HEK293 (cell line): ENCODE results near the gene HGS.

Experiments
- BCL11B ChIP-seq: fragments of 450-650 bp; formaldehyde crosslinking; IDR thresholded peaks from 2 replicates; pipeline ENCODE4 v1.5.1; 2016; ENCODE audit warnings: low read depth, missing biosample characterization, missing genetic modification characterization
- GLIS1 ChIP-seq: fragments of 450-650 bp; formaldehyde crosslinking; IDR thresholded peaks from 2 replicates; pipeline ENCODE4 v1.5.1; 2016; ENCODE audit warnings: missing biosample characterization, missing genetic modification characterization
- IKZF3 ChIP-seq: fragments of 450-650 bp; IDR thresholded peaks from 2 replicates; pipeline ENCODE4 v1.5.0; 2018; ENCODE audit warnings: missing biosample characterization, mild to moderate bottlenecking, missing genetic modification characterization, moderate library complexity
- KLF10 ChIP-seq: fragments of 450-650 bp; IDR thresholded peaks from 2 replicates; pipeline ENCODE4 v1.5.1; 2018; ENCODE audit warnings: missing biosample characterization, mild to moderate bottlenecking, missing genetic modification characterization
- KLF8 ChIP-seq: fragments of 450-650 bp; formaldehyde crosslinking; IDR thresholded peaks from 2 replicates; pipeline ENCODE4 v1.5.1; 2016; ENCODE audit warnings: missing biosample characterization, missing genetic modification characterization
- OSR2 ChIP-seq: fragments of 450-650 bp; formaldehyde crosslinking; IDR thresholded peaks from 2 replicates; pipeline ENCODE4 v1.5.1; 2016; ENCODE audit warnings: missing biosample characterization, missing genetic modification characterization
- SCRT2 ChIP-seq: fragments of 450-650 bp; formaldehyde crosslinking; IDR thresholded peaks from 2 replicates; pipeline ENCODE4 v1.5.1; 2016; ENCODE audit warnings: missing biosample characterization, missing genetic modification characterization
- SP2 ChIP-seq: fragments of 450-650 bp; formaldehyde crosslinking; IDR thresholded peaks from 2 replicates; pipeline ENCODE4 v1.5.1; 2016; ENCODE audit warnings: missing biosample characterization, missing genetic modification characterization
- SP3 ChIP-seq: fragments of 450-650 bp; formaldehyde crosslinking; IDR thresholded peaks from 2 replicates; pipeline ENCODE4 v1.5.1; 2016; ENCODE audit warnings: missing biosample characterization, missing genetic modification characterization
- ZNF10 ChIP-seq: fragments of 450-650 bp; formaldehyde crosslinking; IDR thresholded peaks from 2 replicates; pipeline ENCODE4 v1.5.1; 2017; ENCODE audit warnings: missing biosample characterization, missing genetic modification characterization
- ZNF140 ChIP-seq: fragments of 450-650 bp; formaldehyde crosslinking; IDR thresholded peaks from 2 replicates; pipeline ENCODE4 v1.5.1; 2016; ENCODE audit warnings: missing biosample characterization, missing genetic modification characterization
- ZNF155 ChIP-seq: fragments of 450-650 bp; formaldehyde crosslinking; IDR thresholded peaks from 2 replicates; pipeline ENCODE4 v1.5.1; 2016; ENCODE audit warnings: missing biosample characterization, missing genetic modification characterization
- ZNF184 ChIP-seq: fragments of 450-650 bp; IDR thresholded peaks from 2 replicates; pipeline ENCODE4 v1.5.1; 2018; ENCODE audit warnings: missing biosample characterization, mild to moderate bottlenecking, missing genetic modification characterization
- ZNF366 ChIP-seq: fragments of 450-650 bp; formaldehyde crosslinking; conservative IDR thresholded peaks from 2 replicates; pipeline ENCODE4 v1.5.1; 2016; ENCODE audit warnings: missing biosample characterization, missing genetic modification characterization
- ZNF391 ChIP-seq: fragments of 450-650 bp; formaldehyde crosslinking; IDR thresholded peaks from 2 replicates; pipeline ENCODE4 v1.5.1; 2016; ENCODE audit warnings: low read depth, missing biosample characterization, missing genetic modification characterization, borderline replicate concordance
- ZNF555 ChIP-seq: fragments of 450-650 bp; formaldehyde crosslinking; conservative IDR thresholded peaks from 2 replicates; pipeline ENCODE4 v1.5.1; 2017; ENCODE audit warnings: missing biosample characterization, mild to moderate bottlenecking, missing genetic modification characterization, inconsistent platforms
- ZNF560 ChIP-seq: fragments of 450-650 bp; formaldehyde crosslinking; IDR thresholded peaks from 2 replicates; pipeline ENCODE4 v1.5.1; 2017; ENCODE audit warnings: missing biosample characterization, missing genetic modification characterization, borderline replicate concordance
- ZNF600 ChIP-seq: fragments of 450-650 bp; formaldehyde crosslinking; IDR thresholded peaks from 2 replicates; pipeline ENCODE4 v1.5.1; 2016; ENCODE audit warnings: missing biosample characterization, missing genetic modification characterization
- ZNF626 ChIP-seq: fragments of 450-650 bp; sonication (Bioruptor Pico); formaldehyde crosslinking; IDR thresholded peaks from 2 replicates; pipeline ENCODE4 v1.5.1; 2018; ENCODE audit warnings: missing biosample characterization, missing genetic modification characterization, inconsistent platforms
- ZNF677 ChIP-seq: fragments of 450-650 bp; IDR thresholded peaks from 2 replicates; pipeline ENCODE4 v1.5.0; 2018; ENCODE audit warnings: missing biosample characterization, mild to moderate bottlenecking, missing genetic modification characterization, moderate library complexity
- ZNF76 ChIP-seq: fragments of 450-650 bp; formaldehyde crosslinking; IDR thresholded peaks from 2 replicates; pipeline ENCODE4; 2016; ENCODE audit warnings: low read depth, missing biosample characterization, missing genetic modification characterization, borderline replicate concordance
- ZNF785 ChIP-seq: fragments of 450-650 bp; formaldehyde crosslinking; IDR thresholded peaks from 2 replicates; pipeline ENCODE4 v1.5.1; 2016; ENCODE audit warnings: missing biosample characterization, missing genetic modification characterization
- ZSCAN30 ChIP-seq: fragments of 450-650 bp; IDR thresholded peaks from 2 replicates; pipeline ENCODE4 v1.5.1; 2018; ENCODE audit warnings: missing biosample characterization, mild to moderate bottlenecking, missing genetic modification characterization, moderate library complexity
- ZXDB ChIP-seq: fragments of 450-650 bp; formaldehyde crosslinking; IDR thresholded peaks from 2 replicates; pipeline ENCODE4 v1.5.1; 2016; ENCODE audit warnings: missing biosample characterization, missing genetic modification characterization
- TF ChIP-seq, protein P1 (sequence below): fragments of 450-650 bp; formaldehyde crosslinking; IDR thresholded peaks from 2 replicates; pipeline ENCODE4 v1.5.1; 2017; ENCODE audit warnings: missing biosample characterization, missing genetic modification characterization
- TF ChIP-seq, protein P2 (sequence below): fragments of 450-650 bp; IDR thresholded peaks from 2 replicates; pipeline ENCODE4 v1.5.1; 2018; ENCODE audit warnings: missing biosample characterization, mild to moderate bottlenecking, missing genetic modification characterization
- TF ChIP-seq, protein P3 (sequence below): fragments of 450-650 bp; formaldehyde crosslinking; IDR thresholded peaks from 2 replicates; pipeline ENCODE4 v1.5.1; 2017; ENCODE audit warnings: missing biosample characterization, mild to moderate bottlenecking, missing genetic modification characterization, moderate library complexity
- TF ChIP-seq, protein P4 (sequence below): fragments of 450-650 bp; formaldehyde crosslinking; IDR thresholded peaks from 2 replicates; pipeline ENCODE4 v1.5.1; 2016; ENCODE audit warnings: missing biosample characterization, missing genetic modification characterization
- TF ChIP-seq, protein P5 (sequence below): fragments of 450-650 bp; formaldehyde crosslinking; IDR thresholded peaks from 2 replicates; pipeline ENCODE4 v1.5.1; 2016; ENCODE audit warnings: missing biosample characterization, missing genetic modification characterization
- TF ChIP-seq, protein P6 (sequence below): fragments of 450-650 bp; formaldehyde crosslinking; IDR thresholded peaks from 2 replicates; pipeline ENCODE4 v1.5.1; 2016; ENCODE audit warnings: missing biosample characterization, missing genetic modification characterization

HGS gene

DNA sequence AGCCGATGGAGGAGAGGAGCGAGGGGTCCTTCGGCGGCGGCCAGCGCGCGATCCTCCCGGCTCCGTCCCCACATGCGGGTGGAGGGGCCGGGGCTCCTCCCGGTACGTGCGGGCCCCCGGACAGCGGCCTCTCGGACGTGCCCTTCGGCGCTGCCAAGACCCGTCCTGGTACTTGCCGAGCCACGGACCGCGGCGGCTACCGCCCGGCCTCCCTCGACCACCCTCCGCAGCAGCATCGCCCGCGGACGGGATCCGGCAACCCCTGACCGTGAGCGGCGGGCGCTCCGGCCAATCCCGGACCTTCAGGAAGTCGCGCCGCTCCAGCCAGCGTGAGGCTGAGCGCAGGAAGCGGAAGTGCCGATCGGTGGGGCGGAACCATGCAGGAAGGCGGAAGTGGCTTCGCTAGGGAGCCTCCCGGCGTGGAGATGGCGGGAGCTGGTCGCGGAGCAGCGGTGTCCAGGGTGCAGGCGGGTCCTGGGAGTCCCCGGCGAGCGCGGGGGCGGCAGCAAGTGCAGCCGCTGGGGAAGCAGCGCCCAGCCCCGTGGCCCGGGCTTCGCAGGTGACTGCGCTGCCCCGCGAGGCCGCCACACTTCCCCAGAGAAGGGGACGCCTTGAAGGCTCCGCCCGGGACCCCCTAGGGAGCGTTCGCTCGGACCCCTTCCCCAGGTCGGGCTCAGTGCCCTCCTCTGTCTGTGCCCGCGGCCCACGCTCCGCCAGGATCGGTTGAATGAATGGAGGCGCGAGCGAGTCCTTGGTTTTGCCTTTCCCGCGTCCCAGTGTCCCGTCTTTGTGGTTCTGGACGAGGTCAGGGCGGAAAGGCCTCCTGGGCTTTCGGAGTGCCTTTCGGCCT, 17.2 kb upstream of the HGS start, which contains the start of the genes CCDC137 and OXLD1 (continued):
- TF ChIP-seq, protein P1, sequence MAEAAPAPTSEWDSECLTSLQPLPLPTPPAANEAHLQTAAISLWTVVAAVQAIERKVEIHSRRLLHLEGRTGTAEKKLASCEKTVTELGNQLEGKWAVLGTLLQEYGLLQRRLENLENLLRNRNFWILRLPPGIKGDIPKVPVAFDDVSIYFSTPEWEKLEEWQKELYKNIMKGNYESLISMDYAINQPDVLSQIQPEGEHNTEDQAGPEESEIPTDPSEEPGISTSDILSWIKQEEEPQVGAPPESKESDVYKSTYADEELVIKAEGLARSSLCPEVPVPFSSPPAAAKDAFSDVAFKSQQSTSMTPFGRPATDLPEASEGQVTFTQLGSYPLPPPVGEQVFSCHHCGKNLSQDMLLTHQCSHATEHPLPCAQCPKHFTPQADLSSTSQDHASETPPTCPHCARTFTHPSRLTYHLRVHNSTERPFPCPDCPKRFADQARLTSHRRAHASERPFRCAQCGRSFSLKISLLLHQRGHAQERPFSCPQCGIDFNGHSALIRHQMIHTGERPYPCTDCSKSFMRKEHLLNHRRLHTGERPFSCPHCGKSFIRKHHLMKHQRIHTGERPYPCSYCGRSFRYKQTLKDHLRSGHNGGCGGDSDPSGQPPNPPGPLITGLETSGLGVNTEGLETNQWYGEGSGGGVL (tag by site-specific recombination) = no peak
- TF ChIP-seq BCL11B (tag by site-specific recombination) = peak; percentile 82; the same call in 1 of the 2 replicates
- peak; percentile 62; the same call in 1 of the 2 replicates for TF ChIP-seq KLF8 (tag by site-specific recombination)
- peak; percentile 69; the same call in 1 of the 2 replicates for TF ChIP-seq ZNF76
- peak; percentile 58 for TF ChIP-seq ZNF366 (tag by site-specific recombination)
- 0 out of 2 replicates have a peak, but pooled peaks have one; percentile 47 for TF ChIP-seq IKZF3
- TF ChIP-seq ZNF600 (tag by site-specific recombination) = peak; percentile 46
- peak; percentile 60; the same call in 1 of the 2 replicates for TF ChIP-seq ZSCAN30 (tag by site-specific recombination)
- TF ChIP-seq, protein P2, sequence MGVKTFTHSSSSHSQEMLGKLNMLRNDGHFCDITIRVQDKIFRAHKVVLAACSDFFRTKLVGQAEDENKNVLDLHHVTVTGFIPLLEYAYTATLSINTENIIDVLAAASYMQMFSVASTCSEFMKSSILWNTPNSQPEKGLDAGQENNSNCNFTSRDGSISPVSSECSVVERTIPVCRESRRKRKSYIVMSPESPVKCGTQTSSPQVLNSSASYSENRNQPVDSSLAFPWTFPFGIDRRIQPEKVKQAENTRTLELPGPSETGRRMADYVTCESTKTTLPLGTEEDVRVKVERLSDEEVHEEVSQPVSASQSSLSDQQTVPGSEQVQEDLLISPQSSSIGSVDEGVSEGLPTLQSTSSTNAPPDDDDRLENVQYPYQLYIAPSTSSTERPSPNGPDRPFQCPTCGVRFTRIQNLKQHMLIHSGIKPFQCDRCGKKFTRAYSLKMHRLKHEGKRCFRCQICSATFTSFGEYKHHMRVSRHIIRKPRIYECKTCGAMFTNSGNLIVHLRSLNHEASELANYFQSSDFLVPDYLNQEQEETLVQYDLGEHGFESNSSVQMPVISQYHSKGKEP (tag by site-specific recombination) = no peak
- TF ChIP-seq ZNF626 = no peak
- TF ChIP-seq ZNF140 (tag by site-specific recombination) = no peak
- TF ChIP-seq SP2 (tag by site-specific recombination) = peak; percentile 99
- peak; percentile 40; the same call in 1 of the 2 replicates for TF ChIP-seq ZNF10
- TF ChIP-seq, protein P3, sequence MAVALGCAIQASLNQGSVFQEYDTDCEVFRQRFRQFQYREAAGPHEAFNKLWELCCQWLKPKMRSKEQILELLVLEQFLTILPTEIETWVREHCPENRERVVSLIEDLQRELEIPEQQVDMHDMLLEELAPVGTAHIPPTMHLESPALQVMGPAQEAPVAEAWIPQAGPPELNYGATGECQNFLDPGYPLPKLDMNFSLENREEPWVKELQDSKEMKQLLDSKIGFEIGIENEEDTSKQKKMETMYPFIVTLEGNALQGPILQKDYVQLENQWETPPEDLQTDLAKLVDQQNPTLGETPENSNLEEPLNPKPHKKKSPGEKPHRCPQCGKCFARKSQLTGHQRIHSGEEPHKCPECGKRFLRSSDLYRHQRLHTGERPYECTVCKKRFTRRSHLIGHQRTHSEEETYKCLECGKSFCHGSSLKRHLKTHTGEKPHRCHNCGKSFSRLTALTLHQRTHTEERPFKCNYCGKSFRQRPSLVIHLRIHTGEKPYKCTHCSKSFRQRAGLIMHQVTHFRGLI (tag by site-specific recombination) = no peak
- TF ChIP-seq, protein P4, sequence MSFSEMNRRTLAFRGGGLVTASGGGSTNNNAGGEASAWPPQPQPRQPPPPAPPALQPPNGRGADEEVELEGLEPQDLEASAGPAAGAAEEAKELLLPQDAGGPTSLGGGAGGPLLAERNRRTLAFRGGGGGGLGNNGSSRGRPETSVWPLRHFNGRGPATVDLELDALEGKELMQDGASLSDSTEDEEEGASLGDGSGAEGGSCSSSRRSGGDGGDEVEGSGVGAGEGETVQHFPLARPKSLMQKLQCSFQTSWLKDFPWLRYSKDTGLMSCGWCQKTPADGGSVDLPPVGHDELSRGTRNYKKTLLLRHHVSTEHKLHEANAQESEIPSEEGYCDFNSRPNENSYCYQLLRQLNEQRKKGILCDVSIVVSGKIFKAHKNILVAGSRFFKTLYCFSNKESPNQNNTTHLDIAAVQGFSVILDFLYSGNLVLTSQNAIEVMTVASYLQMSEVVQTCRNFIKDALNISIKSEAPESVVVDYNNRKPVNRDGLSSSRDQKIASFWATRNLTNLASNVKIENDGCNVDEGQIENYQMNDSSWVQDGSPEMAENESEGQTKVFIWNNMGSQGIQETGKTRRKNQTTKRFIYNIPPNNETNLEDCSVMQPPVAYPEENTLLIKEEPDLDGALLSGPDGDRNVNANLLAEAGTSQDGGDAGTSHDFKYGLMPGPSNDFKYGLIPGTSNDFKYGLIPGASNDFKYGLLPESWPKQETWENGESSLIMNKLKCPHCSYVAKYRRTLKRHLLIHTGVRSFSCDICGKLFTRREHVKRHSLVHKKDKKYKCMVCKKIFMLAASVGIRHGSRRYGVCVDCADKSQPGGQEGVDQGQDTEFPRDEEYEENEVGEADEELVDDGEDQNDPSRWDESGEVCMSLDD (tag by site-specific recombination) = peak; percentile 37; the same call in 1 of the 2 replicates
- TF ChIP-seq ZNF155 (tag by site-specific recombination) = no peak
- TF ChIP-seq ZNF677 = peak; percentile 6; the same call in 1 of the 2 replicates
- 0 out of 2 replicates have a peak, but pooled peaks have one; percentile 62 for TF ChIP-seq ZNF785 (tag by site-specific recombination)
- TF ChIP-seq, protein P5, sequence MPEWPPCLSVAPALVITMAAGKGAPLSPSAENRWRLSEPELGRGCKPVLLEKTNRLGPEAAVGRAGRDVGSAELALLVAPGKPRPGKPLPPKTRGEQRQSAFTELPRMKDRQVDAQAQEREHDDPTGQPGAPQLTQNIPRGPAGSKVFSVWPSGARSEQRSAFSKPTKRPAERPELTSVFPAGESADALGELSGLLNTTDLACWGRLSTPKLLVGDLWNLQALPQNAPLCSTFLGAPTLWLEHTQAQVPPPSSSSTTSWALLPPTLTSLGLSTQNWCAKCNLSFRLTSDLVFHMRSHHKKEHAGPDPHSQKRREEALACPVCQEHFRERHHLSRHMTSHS (tag by site-specific recombination) = no peak
- TF ChIP-seq, protein P6, sequence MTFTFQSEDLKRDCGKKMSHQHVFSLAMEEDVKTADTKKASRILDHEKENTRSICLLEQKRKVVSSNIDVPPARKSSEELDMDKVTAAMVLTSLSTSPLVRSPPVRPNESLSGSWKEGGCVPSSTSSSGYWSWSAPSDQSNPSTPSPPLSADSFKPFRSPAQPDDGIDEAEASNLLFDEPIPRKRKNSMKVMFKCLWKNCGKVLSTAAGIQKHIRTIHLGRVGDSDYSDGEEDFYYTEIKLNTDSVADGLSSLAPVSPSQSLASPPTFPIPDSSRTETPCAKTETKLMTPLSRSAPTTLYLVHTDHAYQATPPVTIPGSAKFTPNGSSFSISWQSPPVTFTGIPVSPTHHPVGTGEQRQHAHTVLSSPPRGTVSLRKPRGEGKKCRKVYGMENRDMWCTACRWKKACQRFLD (tag by site-specific recombination) = no peak
- no peak for TF ChIP-seq ZNF391
- TF ChIP-seq KLF10 = 0 out of 2 replicates have a peak, but pooled peaks have one; percentile 16
- TF ChIP-seq ZNF555 (tag by site-specific recombination) = no peak
- TF ChIP-seq ZXDB (tag by site-specific recombination) = peak; percentile 75; the same call in 1 of the 2 replicates
- TF ChIP-seq SP3 (tag by site-specific recombination) = peak; percentile 86
- no peak for TF ChIP-seq SCRT2 (tag by site-specific recombination)
- 0 out of 2 replicates have a peak, but pooled peaks have one; percentile 26 for TF ChIP-seq ZNF184 (tag by site-specific recombination)
- TF ChIP-seq GLIS1 (tag by site-specific recombination) = peak; percentile 75
- no peak for TF ChIP-seq OSR2 (tag by site-specific recombination)
- TF ChIP-seq ZNF560 (tag by site-specific recombination) = no peak
